Hepatocyte (in vitro differentiated cells): ENCODE measurements around the gene PLEKHG5.

Experiments used
- EZH2phosphoT487 ChIP-seq: fragments of 200-600 bp; sonication (generic); IDR thresholded peaks from one replicate; pipeline ENCODE4 v1.6.1; 2018; ENCODE audit warnings: antibody characterized with exemption, mild to moderate bottlenecking, low read depth, moderate library complexity; ENCODE audit not compliant: unreplicated experiment, severe bottlenecking
- TF ChIP-seq, protein P1 (sequence below): fragments of 200-600 bp; sonication (generic); IDR thresholded peaks from 2 replicates; pipeline ENCODE4 v1.5.1; 2016; ENCODE audit warnings: antibody characterized with exemption, mild to moderate bottlenecking; ENCODE audit not compliant: poor library complexity

DNA sequence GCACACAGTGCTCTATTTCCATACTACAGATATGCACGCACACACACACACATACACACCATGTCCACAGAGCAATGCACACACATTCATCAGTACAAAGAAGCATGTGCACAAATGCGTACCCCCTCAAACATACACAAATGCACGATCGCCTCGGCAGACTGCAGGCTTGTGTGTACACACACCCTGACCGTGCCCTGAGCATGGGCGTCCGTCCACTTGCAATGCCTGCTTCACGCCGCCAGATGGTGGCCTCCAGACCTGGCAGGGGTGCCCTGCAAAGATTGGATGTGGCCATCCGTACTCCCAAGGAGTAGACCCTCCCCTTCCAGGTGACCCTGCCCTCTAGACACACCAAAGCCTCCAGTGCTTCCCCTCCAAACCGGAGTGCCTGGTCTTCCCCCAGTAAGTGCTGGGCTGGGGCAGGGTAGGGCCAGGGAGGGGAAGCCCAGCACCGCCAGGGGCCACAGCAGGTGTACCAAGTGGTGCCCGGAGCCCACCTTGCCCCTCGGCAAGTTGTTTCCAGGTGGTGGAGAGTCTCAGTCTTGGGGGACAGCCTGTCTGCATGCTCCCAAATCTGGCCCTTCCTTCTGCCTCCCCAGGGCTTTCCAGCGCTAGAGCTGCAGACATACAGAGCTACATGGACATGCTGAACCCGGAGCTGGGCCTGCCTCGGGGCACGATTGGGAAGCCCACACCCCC is 46.3 kb downstream of the PLEKHG5 start:
- TF ChIP-seq EZH2phosphoT487: no peak
- TF ChIP-seq, protein P1, sequence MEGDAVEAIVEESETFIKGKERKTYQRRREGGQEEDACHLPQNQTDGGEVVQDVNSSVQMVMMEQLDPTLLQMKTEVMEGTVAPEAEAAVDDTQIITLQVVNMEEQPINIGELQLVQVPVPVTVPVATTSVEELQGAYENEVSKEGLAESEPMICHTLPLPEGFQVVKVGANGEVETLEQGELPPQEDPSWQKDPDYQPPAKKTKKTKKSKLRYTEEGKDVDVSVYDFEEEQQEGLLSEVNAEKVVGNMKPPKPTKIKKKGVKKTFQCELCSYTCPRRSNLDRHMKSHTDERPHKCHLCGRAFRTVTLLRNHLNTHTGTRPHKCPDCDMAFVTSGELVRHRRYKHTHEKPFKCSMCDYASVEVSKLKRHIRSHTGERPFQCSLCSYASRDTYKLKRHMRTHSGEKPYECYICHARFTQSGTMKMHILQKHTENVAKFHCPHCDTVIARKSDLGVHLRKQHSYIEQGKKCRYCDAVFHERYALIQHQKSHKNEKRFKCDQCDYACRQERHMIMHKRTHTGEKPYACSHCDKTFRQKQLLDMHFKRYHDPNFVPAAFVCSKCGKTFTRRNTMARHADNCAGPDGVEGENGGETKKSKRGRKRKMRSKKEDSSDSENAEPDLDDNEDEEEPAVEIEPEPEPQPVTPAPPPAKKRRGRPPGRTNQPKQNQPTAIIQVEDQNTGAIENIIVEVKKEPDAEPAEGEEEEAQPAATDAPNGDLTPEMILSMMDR: peak; percentile 51
